ENCODE measurements around the gene KRT6B. TPM values are rescaled to one million over a fixed set of nuclear protein-coding genes. Genes with fewer than 3 reads are reported as not detected.

KRT6B gene
- total and polyA plus RNA-seq, 9 of the 15 experiments (the other 6 are each of a cell fraction or from before 2014, with no cell fraction given) = not detected

DNA sequence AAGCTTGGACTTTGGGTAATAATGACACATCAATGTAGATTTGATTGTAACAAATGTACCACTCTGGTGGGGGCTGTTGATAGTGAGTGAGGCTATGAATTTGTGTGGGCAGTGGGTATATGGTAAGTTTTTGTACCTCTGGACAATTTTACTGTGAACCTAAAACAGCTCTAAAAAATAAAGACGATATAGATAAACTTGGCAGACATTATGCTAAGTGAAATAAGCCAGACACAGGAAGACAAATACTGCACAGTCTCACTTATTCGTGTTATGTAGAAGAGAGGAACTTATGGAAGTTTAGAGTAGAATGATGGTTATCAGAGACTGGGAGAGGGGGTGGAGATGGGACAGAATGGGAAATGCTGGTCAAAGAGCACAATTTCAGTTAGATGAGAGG lies 13.0 kb upstream of the KRT6B start (continued):
- TF ChIP-seq, protein P1, sequence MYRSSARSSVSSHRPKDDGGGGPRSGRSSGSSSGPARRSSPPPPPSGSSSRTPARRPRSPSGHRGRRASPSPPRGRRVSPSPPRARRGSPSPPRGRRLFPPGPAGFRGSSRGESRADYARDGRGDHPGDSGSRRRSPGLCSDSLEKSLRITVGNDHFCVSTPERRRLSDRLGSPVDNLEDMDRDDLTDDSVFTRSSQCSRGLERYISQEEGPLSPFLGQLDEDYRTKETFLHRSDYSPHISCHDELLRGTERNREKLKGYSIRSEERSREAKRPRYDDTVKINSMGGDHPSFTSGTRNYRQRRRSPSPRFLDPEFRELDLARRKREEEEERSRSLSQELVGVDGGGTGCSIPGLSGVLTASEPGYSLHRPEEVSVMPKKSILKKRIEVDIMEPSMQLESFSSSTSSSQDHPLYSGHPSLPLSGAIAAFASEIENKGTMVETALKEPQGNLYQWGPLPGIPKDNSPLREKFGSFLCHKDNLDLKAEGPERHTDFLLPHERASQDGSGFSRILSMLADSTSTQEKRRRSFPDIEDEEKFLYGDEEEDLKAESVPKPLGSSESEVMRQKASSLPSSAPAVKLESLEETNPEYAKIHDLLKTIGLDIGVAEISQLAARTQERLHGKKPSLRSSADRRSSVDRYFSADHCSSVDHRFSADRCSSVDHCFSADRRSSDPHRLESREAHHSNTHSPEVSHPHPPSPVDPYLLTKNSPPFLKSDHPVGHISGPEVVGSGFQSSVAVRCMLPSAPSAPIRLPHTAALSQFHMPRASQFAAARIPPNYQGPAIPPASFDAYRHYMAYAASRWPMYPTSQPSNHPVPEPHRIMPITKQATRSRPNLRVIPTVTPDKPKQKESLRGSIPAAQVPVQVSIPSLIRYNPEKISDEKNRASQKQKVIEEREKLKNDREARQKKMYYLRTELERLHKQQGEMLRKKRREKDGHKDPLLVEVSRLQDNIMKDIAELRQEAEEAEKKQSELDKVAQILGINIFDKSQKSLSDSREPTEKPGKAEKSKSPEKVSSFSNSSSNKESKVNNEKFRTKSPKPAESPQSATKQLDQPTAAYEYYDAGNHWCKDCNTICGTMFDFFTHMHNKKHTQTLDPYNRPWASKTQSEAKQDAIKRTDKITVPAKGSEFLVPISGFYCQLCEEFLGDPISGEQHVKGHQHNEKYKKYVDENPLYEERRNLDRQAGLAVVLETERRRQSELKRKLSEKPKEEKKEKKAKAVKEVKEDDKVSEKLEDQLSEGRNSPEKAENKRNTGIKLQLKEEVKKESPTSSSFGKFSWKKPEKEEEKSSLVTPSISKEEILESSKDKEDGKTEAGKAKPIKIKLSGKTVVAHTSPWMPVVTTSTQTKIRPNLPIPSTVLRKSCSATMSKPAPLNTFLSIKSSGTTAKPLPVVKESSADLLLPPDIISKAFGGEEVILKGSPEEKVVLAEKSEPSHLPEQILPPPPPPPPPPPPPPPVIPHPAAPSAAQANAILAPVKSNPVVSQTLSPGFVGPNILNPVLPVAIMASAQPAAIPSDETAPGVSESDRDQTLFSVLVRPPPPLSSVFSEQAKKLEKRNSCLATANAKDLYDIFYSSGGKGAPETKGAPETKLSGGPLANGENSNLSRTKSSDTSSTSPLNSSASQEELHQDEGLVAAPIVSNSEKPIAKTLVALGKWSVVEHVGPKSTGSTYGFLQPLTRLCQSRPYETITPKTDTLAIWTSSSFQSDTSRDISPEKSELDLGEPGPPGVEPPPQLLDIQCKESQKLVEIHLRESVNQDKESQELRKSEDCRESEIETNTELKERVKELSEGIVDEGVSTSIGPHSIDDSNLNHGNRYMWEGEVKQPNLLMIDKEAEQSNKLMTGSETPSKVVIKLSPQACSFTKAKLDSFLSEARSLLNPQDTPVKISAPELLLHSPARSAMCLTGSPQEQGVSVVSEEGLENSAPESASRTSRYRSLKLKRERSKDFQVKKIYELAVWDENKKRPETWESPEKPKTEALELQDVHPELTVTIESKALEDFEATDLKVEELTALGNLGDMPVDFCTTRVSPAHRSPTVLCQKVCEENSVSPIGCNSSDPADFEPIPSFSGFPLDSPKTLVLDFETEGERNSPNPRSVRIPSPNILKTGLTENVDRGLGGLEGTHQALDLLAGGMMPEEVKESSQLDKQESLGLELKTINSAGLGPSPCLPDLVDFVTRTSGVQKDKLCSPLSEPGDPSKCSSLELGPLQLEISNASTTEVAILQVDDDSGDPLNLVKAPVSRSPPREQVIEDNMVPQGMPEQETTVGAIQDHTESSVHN (IDR thresholded peaks at IDR 0.05; ENCODE audit: borderline replicate concordance in 1 of 2, low read depth in 1 of 2) = no peak
- TF ChIP-seq, protein P2, sequence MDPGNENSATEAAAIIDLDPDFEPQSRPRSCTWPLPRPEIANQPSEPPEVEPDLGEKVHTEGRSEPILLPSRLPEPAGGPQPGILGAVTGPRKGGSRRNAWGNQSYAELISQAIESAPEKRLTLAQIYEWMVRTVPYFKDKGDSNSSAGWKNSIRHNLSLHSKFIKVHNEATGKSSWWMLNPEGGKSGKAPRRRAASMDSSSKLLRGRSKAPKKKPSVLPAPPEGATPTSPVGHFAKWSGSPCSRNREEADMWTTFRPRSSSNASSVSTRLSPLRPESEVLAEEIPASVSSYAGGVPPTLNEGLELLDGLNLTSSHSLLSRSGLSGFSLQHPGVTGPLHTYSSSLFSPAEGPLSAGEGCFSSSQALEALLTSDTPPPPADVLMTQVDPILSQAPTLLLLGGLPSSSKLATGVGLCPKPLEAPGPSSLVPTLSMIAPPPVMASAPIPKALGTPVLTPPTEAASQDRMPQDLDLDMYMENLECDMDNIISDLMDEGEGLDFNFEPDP (CRISPR knock-in tag; IDR thresholded peaks at IDR 0.05) = no peak
- TF ChIP-seq NCOA4 (IDR thresholded peaks at IDR 0.05; ENCODE audit: partially characterized antibody) = no peak
- TF ChIP-seq ZNF311 (CRISPR knock-in tag; IDR thresholded peaks at IDR 0.05) = no peak
